Measurements from ENCODE around the gene PSMA1. TPM values are rescaled to one million over a fixed set of nuclear protein-coding genes. Genes with fewer than 3 reads are reported as not detected.

PSMA1 gene
- polyA plus RNA-seq, 1 donor = 184 TPM

Other genes with a start within 250 kb of the PSMA1 start
- gene RRAS2, start 161.2 kb downstream of the PSMA1 start, polyA plus RNA-seq (ENCODE audit: insufficient read length) = 51.8 TPM
- gene COPB1, start 20.6 kb downstream of the PSMA1 start, polyA plus RNA-seq (ENCODE audit: insufficient read length) = 151 TPM
- 10.5 TPM for gene PDE3B, start 123.4 kb upstream of the PSMA1 start, polyA plus RNA-seq (ENCODE audit: insufficient read length)